GM19043 (cell line): ENCODE data around the gene ATP6V1C2.

Source experiments
- ATAC-seq: cut with Tn5 transposase; IDR thresholded peaks from one replicate; pipeline ENCODE4 v1.9.1; 2021; ENCODE audit warnings: low read depth; ENCODE audit not compliant: unreplicated experiment

Gene ATP6V1C2

DNA sequence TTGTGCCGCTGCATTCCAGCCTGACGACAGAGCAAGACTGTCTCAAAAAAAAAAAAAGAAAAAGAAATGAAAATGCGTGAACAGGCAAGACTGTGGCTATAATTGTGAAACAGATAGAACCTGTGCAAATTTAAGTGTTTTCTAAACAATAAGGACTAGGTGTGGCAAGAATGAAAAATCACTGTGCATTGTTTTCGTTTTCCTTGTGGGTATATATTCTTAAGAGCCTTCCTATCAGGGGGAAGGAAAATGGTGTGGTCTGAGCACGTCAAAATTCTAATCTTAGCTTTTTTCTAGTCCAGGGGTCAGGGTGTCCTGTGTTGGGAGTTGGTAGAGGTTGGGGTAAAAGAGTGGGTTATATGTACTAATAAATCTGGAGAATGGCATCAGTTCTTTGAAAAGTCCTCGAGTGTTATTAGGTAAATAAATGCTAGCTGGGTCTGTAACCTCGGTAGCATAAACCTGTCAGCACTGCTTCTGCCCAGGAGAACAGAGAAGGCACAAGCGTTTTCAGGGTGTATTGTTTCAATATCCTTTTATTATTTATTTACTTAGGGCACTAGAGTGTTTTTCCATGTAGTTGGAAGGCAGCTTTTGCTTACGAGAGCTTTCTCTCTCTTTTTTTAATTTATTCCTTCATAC lies 11.6 kb downstream of the ATP6V1C2 start:
- ATAC-seq: no peak

DNA sequence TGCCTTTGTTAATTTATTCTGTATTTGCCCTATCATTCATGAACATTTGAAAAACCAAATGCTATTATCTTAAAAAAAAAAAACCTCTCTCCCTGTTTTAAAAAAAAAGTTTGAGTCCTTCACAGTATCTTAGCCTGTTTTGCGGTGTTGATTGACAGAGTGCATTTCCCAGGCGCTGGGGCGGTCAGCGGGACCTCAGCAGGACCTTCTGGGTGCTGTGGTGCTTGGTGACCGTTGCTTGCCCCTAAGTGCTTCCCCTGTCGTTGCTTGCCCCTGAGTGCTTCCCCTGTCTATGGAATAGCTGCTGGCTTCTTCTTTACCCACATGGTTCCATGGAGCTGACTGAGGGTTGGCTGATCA lies 12.1 kb downstream of the ATP6V1C2 start:
- no peak for ATAC-seq

DNA sequence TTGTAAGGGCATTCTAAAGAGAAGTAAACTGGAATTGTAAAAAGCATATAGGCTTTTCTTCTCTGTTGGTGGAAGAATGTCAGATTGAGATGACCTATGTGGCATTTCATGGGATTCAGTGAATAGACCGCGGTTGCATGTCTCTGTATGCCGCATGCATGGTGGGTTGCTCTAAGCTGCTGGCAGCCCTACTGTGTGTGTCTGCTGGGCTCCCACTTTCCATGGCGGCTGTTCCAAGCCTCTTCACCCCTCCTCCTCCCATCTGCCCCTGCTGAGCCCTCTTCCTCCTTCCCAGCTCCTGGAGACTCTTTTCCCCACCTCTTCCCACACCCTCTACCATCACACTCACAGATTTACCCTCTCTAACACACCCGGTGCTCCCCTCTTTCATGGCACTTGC lies 12.6 kb downstream of the ATP6V1C2 start:
- no peak for ATAC-seq

DNA sequence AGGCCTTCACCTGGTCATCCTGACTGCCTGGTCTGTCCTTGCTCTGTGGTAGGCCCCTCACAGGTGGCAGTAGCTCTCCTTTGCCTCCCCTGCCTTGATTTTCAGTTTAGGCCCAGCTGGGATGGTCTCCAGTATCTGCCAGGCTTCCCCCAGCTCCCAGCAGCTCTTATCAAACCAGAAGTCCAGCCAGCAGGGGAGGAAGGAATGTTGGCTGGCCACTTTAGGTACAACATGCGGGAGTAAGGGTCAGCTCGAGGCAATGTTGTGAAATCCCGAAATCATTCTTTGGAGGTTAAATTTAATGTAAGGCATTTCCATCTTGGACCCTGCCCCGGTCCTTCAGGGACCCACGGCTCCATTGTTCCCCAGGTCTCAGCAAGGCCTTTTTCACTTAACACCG lies 16.8 kb downstream of the ATP6V1C2 start:
- no peak for ATAC-seq

DNA sequence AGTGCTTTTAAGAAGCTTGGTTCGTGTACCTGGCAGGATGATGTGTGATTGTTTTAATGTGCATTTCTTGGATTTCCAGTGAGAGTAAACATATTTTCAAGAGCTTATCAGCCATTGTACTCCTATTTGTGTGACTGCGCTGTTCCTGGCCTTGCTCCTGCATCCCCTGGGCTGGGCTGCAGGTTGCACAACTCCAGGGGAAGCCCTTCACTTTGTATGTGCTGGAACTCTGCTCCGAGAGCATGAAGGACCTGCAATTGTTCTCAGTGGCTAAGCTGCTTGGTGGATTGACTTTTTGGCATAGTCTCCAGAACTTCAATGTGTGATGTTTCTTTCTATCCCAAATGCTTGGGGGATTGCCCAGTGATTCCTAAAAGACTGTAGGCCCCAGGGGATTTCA lies 18.8 kb downstream of the ATP6V1C2 start:
- no peak for ATAC-seq

DNA sequence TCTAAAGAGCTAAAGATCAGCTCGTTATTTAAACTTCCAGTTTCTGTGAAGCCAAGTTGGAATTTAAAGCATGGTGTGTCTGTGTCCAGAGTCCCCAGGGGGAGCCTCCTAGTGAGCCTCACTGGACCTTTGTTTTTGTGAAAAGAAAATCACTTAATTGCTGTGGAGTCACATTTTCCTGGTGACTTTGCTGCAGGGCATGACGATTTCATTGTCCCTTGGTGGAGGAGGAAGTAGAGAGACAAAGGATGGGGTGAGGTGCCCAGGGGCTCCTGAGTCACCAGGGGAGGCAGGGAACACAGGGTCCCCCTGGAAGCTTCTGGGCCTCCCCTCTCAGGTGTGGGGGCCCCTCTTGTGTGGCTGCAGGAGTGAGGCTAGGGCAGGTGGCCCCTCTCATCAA lies 19.7 kb downstream of the ATP6V1C2 start:
- no peak for ATAC-seq

DNA sequence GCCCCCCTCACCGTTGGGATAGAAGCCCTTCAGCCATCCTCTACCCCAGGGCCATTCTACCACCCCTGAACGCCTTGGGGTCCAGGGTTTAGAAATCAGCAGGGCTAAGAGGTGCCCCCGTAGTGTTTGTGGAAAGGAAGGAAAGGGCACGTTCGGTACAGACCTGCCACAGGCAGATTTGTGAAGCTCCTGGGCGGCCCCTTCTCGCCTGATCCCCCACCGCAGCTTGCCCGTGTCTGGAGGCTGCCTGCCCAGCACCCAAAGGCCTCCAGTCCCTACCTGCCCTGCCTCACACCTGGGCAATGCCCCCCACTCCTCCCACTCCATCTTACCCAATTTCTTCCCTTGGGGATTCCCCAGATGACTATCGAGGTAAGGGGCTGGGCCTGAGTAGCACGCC lies 21.2 kb downstream of the ATP6V1C2 start:
- ATAC-seq: no peak

DNA sequence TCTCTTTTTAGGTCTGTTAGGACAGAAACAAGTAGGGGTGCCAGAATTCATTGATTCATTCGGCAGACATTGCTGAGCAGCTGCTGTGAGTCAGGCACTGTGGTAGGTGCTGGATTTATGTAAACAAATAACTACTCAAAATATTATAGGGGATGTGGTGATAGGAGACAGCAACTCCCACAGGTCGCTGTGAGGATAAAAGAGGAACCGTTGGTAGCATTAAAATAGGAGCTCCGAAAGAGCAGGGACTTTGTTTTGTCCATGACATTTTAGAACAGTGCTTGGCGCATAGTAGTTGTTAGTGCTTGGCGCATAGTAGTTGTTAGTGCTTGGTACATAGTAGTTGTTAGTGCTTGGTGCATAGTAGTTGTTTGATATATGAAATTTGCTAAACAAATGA lies 29.2 kb downstream of the ATP6V1C2 start:
- ATAC-seq: no peak

DNA sequence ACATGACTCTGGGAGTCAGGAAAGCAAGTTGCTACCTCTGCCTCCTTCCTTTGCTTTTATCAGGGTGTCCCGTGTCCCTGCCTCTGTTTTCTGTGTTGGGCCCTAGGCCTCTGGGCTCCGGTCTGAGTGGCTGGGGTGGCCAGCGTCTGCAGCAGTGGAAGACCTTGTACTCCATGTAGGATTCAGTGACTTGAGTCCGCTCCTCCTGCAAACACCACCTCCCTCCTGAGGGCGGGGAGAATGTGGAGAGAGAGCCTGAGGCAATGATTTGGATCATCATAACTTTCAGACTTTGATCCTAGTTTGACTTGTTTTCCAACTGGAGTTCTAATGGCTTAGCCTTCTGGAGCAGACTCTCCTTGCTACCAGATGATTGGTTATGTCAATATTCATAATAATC lies 30.8 kb downstream of the ATP6V1C2 start:
- no peak for ATAC-seq

DNA sequence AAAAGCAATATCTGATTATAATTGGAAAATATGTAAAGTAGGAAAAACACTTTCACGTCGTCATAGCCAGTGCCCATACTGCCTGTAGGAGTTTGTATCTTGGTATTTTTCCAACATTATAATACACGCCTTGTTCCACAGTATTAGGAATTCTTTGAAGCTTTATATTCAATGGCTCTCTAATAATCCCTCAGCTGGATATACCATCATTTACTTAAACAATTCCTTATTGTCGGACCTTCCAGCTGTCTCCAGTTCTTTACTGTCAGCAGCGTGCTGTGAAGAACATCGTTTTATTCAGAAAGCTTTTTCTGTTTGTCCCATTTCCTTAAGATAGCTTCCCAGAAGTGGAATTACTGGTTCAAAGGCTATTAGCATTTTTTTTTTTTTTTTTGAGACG lies 31.7 kb downstream of the ATP6V1C2 start:
- no peak for ATAC-seq

DNA sequence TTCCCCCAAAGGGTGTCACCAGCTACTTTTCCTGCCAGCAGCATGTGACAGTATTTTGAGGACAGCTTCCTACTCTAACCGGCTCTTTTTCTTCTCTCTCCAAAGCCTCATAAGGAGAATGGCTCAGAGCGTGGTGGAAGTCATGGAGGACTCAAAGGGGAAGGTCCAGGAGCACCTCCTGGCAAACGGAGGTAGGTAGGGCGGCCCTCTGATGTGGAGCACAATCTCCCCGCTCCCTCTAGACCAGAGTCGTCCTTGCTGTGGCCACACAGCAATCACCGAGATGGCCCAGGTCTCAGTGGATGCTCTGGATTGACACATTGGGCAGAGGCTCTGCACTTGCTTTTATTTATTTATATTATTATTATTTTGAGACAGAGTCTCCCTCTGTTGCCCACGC lies 32.4 kb downstream of the ATP6V1C2 start:
- ATAC-seq: no peak

DNA sequence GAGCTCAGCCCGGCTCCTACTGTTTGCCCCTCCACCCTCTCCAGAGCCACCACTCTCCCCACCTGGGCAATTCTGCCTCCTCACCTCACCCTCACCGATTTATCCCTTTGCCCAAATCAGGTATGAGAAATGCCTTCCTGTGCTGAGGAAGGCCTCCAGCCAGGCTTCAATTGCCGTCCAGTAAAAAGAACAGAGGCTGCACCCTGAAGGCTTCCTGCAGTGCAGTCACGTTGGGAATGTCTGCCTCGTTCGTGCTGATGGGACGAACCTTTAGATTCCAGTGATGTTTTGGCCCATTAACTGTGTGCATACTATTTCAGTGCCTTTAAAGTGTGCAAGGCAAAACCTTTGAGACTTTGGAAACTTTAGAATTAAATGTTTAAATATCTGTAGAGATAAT lies 34.2 kb downstream of the ATP6V1C2 start:
- no peak for ATAC-seq

DNA sequence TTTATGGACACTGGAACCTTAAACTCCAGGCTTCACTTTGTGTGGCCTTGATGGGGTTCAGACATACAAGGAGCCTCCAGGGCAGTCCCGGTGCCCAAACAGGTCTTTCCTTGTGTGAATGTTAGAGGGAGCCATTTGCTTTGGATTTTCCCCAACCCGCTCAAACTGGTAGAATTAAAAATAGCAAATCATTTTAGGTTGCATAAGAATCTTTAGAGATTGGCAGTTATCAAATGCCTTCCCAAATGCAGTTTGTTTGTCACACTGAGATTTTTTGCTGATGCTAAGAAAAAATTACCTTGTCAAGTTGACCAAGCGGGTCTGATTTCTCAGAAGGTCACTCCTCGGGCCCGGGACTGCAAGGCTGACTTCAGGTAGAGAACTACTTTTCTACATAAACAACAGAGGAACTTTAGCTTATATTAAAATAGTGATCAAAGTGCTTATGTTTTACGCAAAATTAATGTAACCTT lies 36.4 kb downstream of the ATP6V1C2 start:
- ATAC-seq: no peak

DNA sequence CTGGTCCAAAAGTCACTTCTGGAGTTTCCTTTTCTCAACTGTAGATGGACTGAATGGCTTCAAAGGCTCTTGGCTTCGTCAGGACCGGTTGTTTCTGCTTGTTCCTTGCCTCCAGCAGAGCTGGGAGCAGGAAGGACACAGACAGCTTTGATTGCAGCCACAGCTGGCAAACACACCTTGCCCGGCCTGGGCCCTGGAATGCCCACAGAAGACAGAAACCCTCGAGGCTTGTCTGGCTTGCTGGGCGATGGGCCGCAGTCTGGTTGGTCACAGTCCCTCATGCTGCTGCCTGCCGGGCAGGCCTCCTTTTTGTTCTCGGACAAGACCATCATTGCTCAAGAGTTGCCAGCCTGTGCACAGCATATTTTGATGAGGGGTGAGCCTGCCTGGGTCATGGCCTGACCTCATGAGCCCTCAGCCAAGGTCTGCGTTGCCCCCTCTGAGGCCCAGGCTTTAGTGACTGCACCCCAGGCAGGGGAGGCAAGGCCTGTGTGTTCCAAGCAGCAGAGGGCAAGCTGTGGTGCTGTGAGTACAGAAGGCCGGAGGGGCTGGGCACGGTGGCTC lies 37.8 kb downstream of the ATP6V1C2 start:
- no peak for ATAC-seq

DNA sequence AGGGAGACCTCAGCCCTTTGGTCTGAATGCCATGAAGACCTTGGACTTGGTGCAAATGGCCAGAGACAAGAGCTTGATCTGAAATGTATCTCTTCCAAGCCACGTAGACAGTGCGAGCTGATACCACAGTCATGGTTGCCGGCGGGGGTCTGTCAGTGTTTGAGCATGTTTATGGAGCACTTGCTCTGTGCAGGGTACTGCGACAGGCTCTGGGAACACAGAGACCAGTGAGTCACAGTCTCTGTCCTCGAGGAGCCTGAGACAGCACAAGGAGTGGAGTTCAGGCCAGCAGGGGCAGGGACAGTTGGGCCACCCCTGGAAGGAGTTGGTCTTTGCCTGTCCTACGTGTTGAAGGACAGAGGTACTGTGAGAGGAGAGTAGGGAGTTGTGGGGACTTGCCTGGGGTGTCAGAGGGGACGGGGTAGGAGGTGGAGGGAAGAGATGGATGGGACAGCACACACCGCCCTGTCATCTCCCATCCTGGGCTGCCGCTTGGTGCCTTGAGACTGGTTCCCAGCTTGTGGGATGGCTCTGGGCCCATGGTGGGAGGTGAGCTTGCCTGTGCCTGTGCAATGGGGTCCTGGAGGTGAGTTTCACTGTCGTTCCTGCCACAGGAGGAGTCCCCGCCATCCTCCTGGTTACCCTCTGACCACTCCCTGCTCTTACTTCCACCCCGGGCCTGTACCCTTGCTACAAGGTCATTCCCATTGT lies 39.5 kb downstream of the ATP6V1C2 start:
- no peak for ATAC-seq

DNA sequence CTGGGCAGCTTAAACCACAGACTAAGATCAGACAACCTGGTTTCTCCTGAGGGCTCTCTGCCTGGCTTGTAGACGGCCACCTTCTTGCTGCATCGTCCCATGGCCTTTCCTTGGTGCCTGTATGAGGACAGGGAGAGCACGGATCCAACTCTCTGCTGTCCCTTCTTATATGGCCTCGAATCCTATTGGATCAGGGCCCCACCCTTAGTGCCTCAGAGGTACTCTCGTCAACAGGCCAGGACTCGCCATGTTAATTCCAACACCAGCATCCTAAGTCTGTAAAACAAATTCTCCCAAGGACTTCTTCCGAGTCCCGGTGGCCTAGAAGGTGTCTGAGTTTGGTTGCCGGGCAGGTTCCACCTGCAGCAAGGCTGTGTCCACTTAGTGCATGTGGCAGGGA lies 40.2 kb downstream of the ATP6V1C2 start:
- ATAC-seq: no peak

DNA sequence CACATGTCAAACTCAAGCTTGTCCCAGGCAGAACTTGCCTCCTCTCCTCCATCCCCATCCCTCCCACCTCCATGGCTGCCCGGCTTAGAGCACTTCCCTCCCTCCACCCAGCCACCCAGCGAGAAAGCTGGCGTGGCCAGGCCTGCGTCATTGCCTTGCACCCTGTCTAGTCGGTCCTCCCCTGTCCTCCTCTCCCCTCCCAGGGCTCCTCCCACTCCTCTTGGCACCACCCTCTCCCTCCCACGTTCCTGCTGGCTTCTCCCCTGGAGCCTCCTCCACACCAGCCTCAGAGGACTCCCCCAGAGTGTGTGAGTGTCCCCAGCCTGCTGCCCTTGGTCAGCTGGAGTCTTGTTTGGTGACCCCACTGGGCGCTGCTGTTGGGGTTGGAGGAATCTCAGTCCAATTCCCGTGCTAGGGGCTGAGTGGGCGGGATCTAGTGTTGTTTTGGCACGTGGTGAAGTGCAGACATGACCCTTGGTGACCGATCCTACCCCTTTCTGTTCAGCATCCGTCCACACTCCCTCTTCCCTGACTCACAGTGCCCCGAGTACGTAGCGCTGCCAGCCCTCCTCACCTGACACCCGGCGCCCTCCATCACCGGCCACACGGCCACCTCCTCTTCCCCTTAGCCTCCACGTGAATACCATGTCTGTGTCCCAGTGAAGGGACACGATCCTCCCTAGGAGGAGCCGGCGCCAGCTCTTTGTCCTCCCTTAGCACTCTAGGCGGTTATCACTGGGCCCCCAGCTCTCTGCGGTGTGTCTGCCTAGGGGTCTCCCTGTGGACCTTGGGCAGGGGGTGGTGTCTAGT lies 41.4 kb downstream of the ATP6V1C2 start:
- ATAC-seq: no peak

DNA sequence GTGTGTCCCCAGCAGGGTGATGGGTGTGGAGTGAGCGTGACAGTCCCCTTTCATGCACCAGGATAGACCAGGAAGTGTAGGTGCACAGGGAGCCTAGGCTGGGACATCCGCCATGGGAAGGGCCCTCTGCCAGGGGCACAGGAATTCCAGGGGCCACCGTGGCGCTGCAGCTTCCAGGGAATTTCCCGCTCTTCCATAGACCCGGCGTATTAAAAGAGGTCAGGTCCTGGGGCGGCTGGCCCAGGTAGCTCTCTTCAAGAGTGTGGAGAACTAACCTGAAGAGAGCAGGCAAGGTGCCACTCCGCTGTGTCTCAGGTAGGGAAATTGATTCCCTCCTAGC lies 42.0 kb downstream of the ATP6V1C2 start:
- ATAC-seq: no peak

DNA sequence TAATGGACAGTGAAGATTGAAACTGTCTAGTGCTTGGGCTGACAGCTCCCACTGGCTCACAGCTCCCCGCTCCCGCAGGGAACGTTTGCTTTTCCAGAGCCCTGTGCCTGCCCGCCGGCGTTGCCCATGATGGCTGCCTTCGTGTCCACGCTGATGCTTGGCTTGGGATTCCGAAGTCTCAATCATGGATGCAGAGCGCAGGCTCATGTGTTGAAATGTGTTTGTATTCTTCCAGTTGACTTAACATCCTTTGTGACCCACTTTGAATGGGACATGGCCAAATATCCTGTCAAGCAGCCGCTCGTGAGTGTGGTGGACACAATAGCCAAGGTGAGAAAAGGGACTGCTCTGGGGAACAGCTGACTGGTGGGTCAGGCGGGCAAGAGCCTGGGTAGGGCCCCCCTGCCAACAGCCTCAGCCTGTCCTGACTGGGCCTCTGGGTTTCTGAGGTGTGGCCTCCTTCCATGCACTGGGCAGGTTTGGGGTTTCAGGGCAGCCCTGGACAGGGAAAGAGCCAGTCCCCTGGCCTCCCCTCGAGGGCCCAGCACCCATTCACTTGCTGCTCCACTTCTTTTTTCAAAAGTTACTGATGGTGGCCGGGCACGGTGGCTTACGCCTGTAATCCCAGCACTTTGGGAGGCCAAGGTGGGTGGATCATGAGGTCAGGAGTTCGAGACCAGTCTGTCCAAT lies 42.8 kb downstream of the ATP6V1C2 start:
- ATAC-seq: no peak

DNA sequence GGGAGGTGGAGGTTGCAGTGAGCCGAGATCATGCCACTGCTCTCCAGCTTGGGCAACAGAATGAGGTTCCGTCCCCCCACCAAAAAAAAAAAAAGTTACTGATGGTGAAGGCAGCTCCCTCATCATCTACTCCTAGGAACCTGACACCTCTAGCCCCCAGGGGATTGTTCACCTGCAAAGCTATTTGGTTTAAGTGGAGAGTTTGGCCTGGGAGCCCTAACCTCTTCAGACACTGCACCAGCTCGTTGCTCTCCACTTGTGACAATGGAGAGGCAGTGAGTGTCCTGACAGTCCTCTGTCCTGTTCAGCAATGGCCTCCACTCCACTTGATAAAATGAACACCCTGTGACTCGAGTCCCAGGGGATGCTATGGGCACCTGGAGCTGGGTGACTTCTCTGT lies 43.5 kb downstream of the ATP6V1C2 start:
- ATAC-seq: no peak

DNA sequence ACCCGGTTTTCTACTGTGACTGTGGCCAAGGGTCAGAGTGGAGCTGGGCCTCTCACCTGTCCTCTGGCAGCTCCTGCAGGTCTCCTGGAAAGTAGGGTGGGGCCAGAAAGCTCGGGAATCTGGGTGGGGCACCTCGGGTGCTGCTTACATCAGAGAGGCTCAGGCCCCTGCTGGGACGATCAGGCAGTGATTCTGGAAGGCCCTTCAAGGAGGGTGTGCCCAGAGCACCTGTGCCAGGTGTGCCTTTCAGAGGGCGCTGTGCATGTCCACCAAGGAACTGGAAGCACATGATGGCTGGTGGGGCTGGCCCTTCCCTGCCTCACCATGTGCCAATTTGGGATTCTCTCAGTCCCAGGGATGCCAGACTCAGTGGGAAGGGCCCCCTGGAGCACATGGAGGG lies 44.0 kb downstream of the ATP6V1C2 start:
- no peak for ATAC-seq
